HG03442 (cell line): Measurements from ENCODE around the gene TSBP1.
"Not testable (repeated sequence)": the region's sequence is repeated elsewhere in the genome, so short reads cannot be mapped to it uniquely, and the experiment has no call there.

Experiments used
- ATAC-seq: cut with Tn5 transposase; IDR thresholded peaks from one replicate; pipeline ENCODE4 v1.9.1; 2021; ENCODE audit warnings: mild to moderate bottlenecking, moderate library complexity; ENCODE audit not compliant: unreplicated experiment

TSBP1 gene

GRCh38 chr6:32379545-32379944 is 7.8 kb upstream of the TSBP1 start:
- no peak for ATAC-seq

GRCh38 chr6:32375739-32376529 is 4.2 kb upstream of the TSBP1 start:
- ATAC-seq = no peak

GRCh38 chr6:32371229-32371628 is 474 bp downstream of the TSBP1 start:
- ATAC-seq = no peak

- ATAC-seq = no peak
Observed at GRCh38 chr6:32370505-32370904, 1.2 kb downstream of the TSBP1 start.

- no peak for ATAC-seq
Observed at GRCh38 chr6:32369660-32370059, 2.0 kb downstream of the TSBP1 start.

- ATAC-seq = no peak
Observed at GRCh38 chr6:32367644-32368043, 4.1 kb downstream of the TSBP1 start.

- ATAC-seq = not testable (repeated sequence)
Observed at GRCh38 chr6:32359225-32359624, 12.5 kb downstream of the TSBP1 start.

- ATAC-seq = not testable (repeated sequence)
Observed at GRCh38 chr6:32358548-32358947, 13.2 kb downstream of the TSBP1 start.

- no peak for ATAC-seq
Observed at GRCh38 chr6:32355018-32355417, 16.7 kb downstream of the TSBP1 start.

- no peak for ATAC-seq
Observed at GRCh38 chr6:32353348-32353747, 18.4 kb downstream of the TSBP1 start.

GRCh38 chr6:32340242-32340641 is 31.5 kb downstream of the TSBP1 start:
- ATAC-seq = no peak

GRCh38 chr6:32337186-32337805 is 34.4 kb downstream of the TSBP1 start:
- ATAC-seq = no peak

GRCh38 chr6:32332433-32332832 is 39.3 kb downstream of the TSBP1 start:
- ATAC-seq = no peak

- no peak for ATAC-seq
Observed at GRCh38 chr6:32329141-32329540, 42.6 kb downstream of the TSBP1 start.

- no peak for ATAC-seq
Observed at GRCh38 chr6:32327103-32327502, 44.6 kb downstream of the TSBP1 start.

- no peak for ATAC-seq
Observed at GRCh38 chr6:32318501-32318900, 53.2 kb downstream of the TSBP1 start.

- no peak for ATAC-seq
Observed at GRCh38 chr6:32317541-32317940, 54.2 kb downstream of the TSBP1 start.

- ATAC-seq = no peak
Observed at GRCh38 chr6:32313964-32314363, 57.7 kb downstream of the TSBP1 start.

GRCh38 chr6:32298632-32299336 is 72.9 kb downstream of the TSBP1 start:
- no peak for ATAC-seq

- not testable (repeated sequence) for ATAC-seq
Observed at GRCh38 chr6:32294980-32295379, 76.7 kb downstream of the TSBP1 start.

GRCh38 chr6:32294566-32294965 is 77.1 kb downstream of the TSBP1 start:
- no peak for ATAC-seq

- no peak for ATAC-seq
Observed at GRCh38 chr6:32293695-32294094, 78.0 kb downstream of the TSBP1 start.
